AG20443 (cell line): ENCODE data around the gene JOSD2.
A peak's percentile ranks its signal among the peaks of the same experiment; 100 is the strongest.
"Not testable (repeated sequence)": the region's sequence is repeated elsewhere in the genome, so short reads cannot be mapped to it uniquely, and the experiment has no call there.

Experiments
- DNase-seq: peaks from one replicate; pipeline ENCODE4 v3.0.0; 2012; ENCODE audit warnings: low spot score, mixed read lengths

The JOSD2 gene

GRCh38 chr19:50546527-50547221 lies 35.7 kb upstream of the JOSD2 start:
- DNase-seq = no peak

DNA sequence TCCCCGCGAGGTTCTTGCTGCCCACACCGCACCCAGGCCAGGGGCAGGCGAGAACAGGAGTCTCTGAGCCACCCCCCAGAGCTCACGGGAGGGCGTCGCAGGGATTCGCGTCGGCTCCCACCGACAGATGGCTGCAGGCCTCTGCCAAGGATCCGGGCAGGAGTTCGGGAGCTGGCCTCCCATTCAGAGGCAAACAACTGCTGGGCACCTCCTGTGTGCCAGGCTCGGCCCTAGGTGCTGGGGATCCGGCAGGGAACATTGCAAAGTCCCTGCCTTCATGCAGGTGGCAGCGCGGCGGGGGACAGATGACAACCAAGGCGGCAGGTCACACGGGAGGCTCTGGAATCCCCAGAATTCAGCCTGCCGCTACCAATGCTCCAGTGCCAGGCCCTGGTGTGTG lies 32.0 kb upstream of the JOSD2 start:
- no peak for DNase-seq

- peak; percentile 92 for DNase-seq
Observed at GRCh38 chr19:50537769-50538230, 26.8 kb upstream of the JOSD2 start.

GRCh38 chr19:50537306-50537685 lies 26.3 kb upstream of the JOSD2 start:
- no peak for DNase-seq

GRCh38 chr19:50536662-50537305 lies 25.8 kb upstream of the JOSD2 start:
- no peak for DNase-seq

GRCh38 chr19:50535672-50536187 lies 24.7 kb upstream of the JOSD2 start:
- DNase-seq = no peak

DNA sequence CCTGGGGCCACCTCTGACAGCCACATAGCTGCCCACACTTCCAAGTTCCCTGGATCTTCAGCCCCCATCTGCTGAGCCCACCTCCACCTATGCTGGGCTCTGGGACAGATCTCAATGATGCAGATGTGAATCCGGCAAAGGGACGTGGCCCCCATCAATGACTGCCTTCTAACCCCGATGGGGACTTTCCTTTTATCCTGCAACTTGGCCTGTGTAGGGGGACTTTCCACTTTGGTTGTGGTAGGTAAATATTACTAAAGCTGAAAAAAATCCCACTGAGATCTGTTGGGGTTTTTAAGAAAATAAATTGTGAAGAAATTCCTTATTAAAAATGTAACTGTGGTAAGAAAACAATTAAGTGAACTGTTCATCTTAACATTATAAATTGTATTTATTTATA lies 23.5 kb upstream of the JOSD2 start:
- DNase-seq = no peak

DNA sequence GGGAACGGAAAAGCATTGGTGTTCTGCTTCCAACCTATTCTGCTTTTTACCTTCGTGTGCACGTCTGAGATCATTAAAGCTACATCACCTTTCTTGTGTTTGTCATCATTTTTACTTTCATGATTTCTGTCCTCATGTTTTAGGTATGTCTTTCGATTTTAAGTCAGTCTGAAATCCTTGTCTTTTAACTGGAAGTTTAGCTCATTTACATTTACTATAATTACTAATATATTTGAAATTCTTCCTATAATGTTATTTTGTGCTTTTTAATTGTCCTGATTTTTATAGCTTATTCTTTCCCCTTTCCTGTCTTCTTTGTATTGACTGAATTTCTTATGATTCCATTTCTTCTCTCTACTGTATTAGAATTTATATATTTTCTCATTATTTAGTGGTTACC lies 22.0 kb upstream of the JOSD2 start:
- no peak for DNase-seq

- no peak for DNase-seq
Observed at GRCh38 chr19:50531171-50531612, 20.2 kb upstream of the JOSD2 start.

GRCh38 chr19:50528052-50528451 lies 17.1 kb upstream of the JOSD2 start:
- not testable (repeated sequence) for DNase-seq

DNA sequence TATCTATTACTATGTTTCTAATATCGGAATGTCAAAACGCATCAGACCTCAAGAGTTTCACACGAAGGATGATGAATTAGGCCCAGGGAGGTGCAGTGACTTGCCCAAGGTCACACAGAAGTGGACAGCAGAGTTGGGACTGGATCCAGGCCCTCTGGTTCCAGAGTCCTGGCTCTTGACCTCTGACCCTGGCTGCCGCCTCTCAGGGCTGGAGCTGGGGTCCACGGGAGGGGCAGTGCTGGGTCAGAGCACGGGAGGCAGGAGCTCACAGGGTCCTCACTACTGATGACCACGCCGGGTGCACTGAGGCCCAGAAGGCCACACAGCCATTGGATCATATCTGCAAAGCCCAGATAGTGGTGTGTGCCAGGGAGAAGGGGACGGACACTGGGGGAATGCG lies 11.9 kb upstream of the JOSD2 start:
- DNase-seq = no peak

GRCh38 chr19:50520822-50521465 lies 10.0 kb upstream of the JOSD2 start:
- no peak for DNase-seq

DNA sequence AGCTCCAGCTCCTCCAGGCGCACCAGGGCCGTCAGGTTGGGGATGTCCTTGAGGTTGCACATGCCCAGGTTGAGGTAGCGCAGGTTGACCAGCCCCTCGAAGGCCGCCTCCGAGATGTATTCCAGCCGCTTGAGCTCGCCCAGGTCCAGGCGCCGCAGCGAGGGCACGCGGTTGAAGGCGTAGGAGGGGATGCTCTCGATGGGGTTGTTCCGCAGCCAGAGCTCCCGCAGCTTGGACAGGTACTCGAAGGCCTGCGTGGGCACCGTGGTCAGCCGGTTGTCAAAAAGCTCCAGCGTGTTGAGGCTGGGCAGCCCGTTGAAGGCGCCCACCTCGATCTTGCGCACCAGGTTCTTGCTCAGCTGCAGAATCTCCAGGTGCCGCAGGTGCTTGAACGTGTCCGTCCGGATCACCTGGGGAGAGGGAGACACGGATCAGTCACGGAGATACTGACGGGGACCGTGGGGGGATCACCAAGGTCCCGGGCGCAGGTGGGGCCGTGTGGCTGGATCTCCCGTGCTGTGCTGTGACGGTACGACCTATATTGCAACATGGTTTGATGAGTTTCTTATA lies 8.1 kb upstream of the JOSD2 start:
- DNase-seq = no peak

- no peak for DNase-seq
Observed at GRCh38 chr19:50518091-50519005, 7.4 kb upstream of the JOSD2 start.

- no peak for DNase-seq
Observed at GRCh38 chr19:50517704-50518075, 6.7 kb upstream of the JOSD2 start.

DNA sequence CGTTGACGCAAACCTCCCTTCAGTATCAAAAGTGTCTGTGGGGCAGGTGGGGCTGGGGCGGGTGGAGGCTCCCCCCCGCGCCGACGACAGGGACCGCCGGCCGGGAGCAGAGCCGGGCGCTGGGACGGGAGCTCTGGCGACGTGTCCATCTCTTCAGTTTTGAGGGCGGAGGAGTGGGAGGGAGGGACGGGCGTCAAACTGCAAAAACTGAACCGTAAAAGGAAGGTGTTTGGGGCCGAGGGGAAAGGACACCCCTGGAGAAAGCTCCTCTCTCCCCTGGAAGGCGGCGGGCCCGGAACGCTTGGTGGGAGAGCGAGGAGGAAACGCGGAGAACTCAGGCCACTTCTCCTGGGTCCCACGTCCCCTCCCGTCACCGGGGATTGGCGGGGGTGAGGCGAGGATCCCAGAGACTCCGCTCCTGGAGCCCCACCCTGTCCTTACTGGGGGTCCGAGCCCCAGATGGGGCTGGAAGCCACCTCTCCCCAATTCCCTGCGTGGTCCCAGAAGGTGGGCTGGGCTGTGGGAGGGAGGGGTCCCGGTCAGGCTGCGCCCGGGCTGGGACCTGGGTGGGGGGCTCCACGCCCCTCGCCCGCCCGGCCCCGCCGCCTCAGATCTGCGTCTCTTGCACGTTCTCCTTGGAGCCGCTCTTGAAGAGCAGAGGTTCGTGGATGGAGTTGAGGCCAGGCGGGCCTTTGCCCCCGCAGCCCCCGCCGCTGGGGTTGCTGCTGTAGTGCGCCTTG lies 6.1 kb upstream of the JOSD2 start:
- no peak for DNase-seq

GRCh38 chr19:50516456-50516855 lies 5.5 kb upstream of the JOSD2 start:
- DNase-seq = no peak

DNA sequence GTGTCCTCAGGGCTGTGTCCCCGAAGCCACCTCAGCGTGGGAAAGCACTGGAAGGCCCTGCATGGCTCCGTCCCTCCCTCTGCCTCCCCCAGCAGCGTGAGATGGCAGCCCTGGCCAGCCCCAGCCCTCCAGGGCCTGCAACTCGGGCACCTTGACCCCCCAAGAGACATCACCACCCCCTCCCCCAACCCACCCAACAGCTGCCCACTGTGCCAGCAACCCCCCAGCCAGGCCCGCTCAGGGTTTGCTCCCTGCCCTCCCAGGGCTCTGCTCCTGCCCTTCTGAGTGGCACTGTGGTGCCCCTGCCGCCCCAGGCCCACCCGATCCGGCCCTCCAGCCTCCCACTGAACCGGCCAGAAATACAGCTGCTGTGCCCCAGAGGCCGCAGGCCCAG lies 4.2 kb upstream of the JOSD2 start:
- DNase-seq = no peak

- no peak for DNase-seq
Observed at GRCh38 chr19:50514346-50515167, 3.6 kb upstream of the JOSD2 start.

- no peak for DNase-seq
Observed at GRCh38 chr19:50513746-50514345, 2.9 kb upstream of the JOSD2 start, which contains the start of gene ASPDH. Gene ASPDH (minus strand): TSS chr19:50513913. CDS start chr19:50513823, 90 bp downstream.
